Stimulated activated CD4-positive, alpha-beta T cell treated with anti-CD3 and anti-CD28 coated beads, Interleukin-1b, Interleukin-23, amount 100 ng/mL, for 24 hours (primary cell): Measurements from ENCODE around the gene TEX13D.
"Not testable (repeated sequence)": the region's sequence is repeated elsewhere in the genome, so short reads cannot be mapped to it uniquely, and the experiment has no call there.

ENCODE experiments used
- DNase-seq, 4 experiments: peaks; one replicate each; pipeline ENCODE4 v3.0.0-alpha.2; 2020; ENCODE audit warnings: low read depth in 4 of 4, low spot score in 1 of 4

The TEX13D gene

DNA sequence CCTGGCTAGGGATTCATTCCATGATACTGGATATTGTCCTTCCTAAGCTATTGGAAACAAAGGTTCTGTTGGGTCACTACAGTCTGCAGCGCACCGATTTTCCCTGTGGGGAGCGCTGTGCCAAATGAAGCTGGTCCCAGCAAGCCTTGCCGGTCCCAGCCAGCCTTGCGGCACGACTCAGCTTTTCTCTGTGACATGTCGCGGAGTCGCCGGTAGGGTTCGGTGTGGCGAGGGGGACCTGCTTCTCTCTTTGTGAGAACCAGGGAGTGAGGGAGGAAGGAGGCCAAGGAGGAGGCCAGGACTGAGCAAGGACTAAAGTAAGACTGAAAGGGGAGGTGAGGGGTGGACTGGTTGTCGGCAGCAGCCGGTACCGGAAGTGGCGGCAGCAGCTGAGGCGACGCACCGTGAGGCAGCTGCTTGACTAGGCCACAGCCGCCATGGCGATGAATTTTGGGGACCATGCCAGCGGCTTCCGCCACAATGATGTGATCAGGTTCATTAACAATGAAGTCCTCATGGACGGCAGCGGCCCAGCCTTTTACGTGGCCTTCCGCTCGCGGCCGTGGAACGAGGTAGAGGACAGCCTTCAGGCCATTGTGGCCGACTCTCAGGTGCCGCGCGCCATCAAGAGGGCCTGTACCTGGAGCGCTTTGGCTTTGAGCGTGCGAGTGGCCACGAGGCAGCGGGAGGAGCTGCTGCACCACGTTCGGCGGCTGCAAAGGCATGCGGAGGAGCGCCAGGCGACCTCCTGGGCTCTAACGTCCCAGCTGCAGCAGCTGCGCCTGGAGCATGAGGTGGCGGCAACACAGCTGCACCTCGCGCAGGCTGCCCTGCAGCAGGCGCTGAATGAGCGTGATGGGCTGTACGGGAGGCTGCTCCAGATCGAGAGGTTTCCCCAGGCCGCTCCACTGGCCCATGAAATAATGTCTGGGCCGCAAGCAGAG is at the start of gene TEX13D:
Gene TEX13D, plus strand, starts transcription at position 180 of the 944 bp plus-strand sequence. Its CDS starts 258 bp downstream, at position 438.
- no peak for DNase-seq

GRCh38 chrX:124289443-124289842 is 43.0 kb upstream of the TEX13D start:
- no peak for DNase-seq

- no peak for DNase-seq
Observed at GRCh38 chrX:124293810-124294209, 38.6 kb upstream of the TEX13D start.

GRCh38 chrX:124299323-124299722 is 33.1 kb upstream of the TEX13D start:
- DNase-seq: not testable (repeated sequence)

DNA sequence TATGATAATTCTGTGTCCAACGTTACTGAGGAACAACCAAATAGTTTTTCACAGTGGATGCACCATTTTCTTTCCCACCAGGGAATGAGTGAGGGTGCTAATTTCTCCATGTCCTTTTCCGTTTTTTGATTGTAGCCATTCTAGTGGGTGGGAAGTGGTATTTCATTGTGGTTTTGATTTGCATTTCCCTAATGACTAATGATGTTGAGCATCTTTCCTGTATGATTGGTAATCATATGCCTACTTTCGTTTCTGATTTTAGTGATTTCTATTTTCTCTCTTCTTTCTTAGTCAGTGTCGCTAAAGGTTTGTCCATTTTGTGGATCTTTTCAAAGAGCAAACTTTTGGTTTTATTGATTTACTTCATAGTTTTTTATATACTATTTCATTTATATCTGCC is 32.1 kb upstream of the TEX13D start:
- no peak for DNase-seq

GRCh38 chrX:124307253-124307907 is 25.1 kb upstream of the TEX13D start:
- DNase-seq: no peak

- no peak for DNase-seq
Observed at GRCh38 chrX:124325732-124326131, 6.7 kb upstream of the TEX13D start.

GRCh38 chrX:124328765-124329164 is 3.7 kb upstream of the TEX13D start:
- DNase-seq: no peak

DNA sequence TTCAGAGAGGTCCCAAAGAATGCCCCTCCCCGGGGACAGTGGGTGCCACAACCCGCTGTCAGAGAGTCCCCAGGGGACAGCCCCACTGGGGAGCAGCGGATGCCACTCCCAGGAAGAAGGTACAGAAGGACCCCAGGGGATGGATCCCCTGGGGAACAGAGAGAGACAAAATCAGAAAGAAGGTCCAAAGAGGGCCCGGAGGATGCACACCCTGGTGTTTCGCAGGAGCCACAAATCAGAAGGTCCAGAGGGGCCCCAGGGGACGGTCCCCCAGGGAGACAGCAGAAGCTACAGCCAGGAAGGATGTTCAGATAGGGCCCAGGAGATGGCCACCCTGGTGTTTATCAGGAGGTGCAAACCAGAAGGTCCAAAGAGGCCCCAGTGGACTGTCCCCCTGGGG is 1.4 kb downstream of the TEX13D start:
- no peak for DNase-seq

DNA sequence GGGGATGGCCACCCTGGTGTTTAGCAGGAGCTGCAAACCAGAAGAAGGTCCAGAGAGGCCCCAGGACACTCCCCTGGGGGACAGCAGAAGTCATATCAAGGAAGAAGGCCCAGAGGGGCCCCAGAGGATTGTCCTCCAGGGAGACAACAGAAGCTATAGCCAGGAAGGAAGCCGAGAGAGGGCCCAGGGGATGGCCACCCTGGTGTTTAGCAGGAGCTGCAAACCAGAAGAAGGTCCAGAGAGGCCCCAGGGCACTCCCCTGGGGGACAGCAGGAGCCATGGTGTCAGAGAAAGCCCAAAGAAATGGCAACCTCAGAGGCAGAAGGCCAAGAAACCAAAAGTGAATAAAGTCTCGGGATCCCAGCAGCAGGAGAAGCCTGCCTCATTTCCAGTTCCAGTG is 2.1 kb downstream of the TEX13D start:
- not testable (repeated sequence) for DNase-seq

GRCh38 chrX:124335598-124335997 is 3.1 kb downstream of the TEX13D start:
- DNase-seq: no peak

DNA sequence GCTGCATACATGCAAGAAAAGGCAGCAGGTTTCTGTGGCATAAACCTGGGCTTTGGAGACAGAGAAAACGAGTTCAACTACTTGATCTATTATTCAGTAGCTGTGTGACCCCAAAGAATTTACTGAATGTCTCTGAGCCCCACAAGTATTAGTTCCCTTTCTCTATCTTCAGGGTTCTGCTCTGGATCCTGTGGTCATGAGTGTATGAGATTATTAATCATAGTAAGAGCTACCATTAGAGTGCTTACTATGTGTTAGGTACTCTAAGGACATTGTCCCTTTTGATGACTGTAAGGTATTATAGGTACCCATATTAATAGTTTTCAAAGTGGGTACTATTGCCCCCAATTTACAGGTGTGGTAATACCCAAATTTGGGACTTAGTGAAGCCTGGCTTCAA is 5.5 kb downstream of the TEX13D start:
- DNase-seq: no peak

GRCh38 chrX:124338733-124339514 is 6.5 kb downstream of the TEX13D start:
- DNase-seq: no peak

DNA sequence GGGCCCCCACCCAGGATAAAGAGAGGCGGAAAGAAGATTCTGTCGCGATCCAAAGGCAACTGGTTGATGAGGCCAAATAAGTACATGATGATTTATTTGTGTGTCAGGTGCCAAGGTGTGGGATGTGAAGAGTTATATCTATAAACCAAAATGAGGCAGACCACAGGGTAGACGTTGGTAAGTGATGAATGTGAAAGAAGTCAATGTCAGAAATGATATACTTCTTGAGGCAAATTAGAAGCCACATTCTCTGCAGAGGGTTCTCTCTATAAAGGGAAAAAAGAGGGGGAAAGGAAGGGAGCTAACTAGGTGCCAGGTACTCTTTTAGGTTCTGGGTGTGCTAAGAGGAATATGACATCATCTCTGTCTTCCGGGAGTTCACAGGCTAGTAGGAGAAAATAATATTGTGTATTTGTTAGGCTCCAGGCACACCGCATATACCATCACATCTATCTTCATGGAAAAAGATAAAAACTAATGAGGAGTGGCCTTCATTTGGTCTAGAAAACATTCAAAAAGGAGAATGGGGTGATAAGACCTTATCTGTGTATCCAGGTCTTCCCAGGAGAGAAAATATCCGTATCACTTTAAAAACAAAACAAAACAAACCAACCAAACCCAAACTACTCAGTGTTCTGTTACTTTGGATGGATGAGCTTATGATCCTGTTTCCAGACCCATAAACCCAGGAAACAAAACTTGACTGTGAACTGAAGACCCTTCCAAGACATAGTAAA is 9.1 kb downstream of the TEX13D start:
- no peak for DNase-seq

DNA sequence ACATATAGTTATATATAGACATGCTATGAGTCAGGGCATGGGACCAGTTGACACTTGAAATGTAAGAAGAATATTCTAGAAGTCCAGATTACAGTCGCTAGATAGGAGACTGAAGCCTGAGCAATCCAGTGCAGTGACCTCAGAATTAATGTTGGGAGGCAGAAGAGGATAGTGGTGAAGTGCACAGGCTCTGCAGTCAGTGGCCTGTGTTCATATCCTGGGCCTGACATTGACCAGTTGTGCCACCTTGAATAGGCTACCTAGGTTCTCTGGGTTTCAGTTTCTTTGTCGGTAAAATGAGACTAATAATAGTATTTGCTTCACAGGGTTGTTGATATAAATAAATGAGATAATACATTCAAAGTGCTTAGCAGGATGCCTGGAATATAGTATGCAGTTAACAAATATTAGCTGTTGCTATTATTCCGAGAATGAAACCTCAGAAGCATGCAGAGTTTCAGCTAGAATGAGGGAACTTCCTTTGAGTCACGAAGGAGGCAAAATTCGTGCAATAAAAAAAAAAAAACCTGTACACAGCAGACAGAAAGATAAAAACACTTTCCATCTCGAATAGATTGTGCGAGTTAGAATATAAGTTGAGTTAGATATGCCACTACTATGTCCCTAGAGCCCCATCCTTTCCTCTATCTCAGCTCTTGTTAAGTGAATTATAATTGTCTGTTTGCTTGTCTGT is 9.9 kb downstream of the TEX13D start:
- DNase-seq: no peak

GRCh38 chrX:124343016-124343415 is 10.6 kb downstream of the TEX13D start:
- DNase-seq: no peak

DNA sequence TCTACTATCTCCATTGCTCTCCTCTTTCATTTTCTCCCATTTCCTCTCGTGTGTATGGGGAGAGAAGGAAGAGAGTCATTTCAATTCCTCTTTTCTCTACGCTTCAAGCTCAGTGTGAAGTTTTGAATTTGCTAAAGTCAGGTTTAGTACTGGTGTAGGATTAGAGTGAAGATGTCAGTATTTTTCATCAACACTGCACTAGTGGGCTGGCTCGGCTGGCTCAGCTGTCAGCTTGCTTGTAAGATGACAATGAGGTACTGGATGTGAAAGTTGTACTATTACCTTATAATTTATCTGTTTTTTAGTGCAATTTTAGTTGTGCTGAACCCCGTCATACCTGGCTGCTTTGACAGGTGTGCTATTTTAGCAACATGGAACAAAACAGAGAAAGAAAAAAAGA is 11.8 kb downstream of the TEX13D start:
- no peak for DNase-seq

GRCh38 chrX:124346117-124346876 is 13.8 kb downstream of the TEX13D start, which contains the start of gene SH2D1A:
SH2D1A (plus strand) TSS chrX:124346563; CDS start chrX:124346643, 80 bp downstream.
- DNase-seq: peak in 1 of 4 experiments; percentile 6

DNA sequence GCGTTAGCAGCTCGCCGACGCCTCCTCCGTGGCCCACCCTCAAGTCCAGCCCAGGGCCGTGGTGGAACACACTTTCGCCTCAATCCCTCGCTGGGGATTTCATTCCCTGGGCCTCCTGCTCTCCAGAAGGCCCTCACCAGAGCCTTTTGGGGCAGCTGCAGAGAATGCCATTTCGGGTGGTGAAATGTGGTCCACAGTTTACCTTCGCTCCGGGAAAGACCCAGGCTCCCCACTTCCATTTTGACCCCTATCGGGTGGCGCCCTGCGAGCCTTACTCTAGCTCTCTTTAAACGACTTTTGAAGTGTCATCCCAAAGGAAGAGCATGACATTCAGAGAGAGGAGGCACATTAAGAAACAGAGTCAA is 14.4 kb downstream of the TEX13D start:
- no peak for DNase-seq
